Activated effector memory CD4-positive, alpha-beta T cell treated with anti-CD3 and anti-CD28 coated beads, Interleukin-2, amount 50 U/mL, for 16 hours (primary cell): ENCODE results near the gene MED13L.

Source experiments
- DNase-seq: peaks from one replicate; pipeline ENCODE4 v3.0.0-alpha.2; 2020

Gene MED13L

DNA sequence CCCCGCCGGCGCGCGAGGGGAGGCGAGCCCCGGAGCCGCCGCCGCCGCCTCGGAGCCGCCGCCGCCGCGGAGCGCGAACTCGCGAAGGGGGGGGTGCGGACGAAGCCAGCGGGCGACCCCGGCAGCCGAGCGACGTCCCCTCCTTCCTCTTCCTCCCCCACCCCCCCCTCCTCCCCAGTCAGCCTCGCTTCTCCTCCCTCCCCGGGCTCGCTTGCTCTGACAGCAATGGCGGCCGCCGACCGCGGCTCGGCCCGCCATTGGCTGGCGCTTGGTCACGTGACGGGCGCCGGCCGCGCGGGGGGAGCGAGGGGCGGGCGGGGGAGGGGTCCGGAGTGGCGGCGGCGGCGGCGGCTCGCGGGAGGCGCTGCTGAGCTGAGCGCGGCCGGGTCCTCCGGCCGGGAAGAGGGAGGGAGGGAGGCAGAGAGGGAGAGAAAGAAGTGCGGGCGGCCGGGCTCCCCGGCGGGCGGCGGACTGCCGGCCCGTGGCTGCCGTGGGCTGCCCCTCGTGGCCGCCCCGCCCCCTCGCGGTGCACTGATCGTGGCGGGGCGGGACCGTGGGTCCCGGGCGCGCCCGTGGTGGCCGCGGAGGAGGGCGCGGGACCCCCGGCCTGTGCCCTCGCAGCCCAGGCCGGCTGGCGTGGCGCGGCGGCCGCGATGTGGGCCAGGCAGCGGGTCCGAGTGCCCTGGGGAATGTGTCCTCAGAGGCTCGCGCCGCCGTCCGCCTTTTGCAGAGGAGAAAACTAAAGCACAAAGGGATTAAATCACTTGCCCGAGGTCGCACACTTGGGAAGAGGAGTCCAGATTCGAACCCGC lies at the start of gene MED13L:
Gene MED13L, minus strand, starts transcription at position 227 of the 812 bp plus-strand sequence. CDS start 562 bp downstream, outside the sequence.
- peak; percentile 96 for DNase-seq

DNA sequence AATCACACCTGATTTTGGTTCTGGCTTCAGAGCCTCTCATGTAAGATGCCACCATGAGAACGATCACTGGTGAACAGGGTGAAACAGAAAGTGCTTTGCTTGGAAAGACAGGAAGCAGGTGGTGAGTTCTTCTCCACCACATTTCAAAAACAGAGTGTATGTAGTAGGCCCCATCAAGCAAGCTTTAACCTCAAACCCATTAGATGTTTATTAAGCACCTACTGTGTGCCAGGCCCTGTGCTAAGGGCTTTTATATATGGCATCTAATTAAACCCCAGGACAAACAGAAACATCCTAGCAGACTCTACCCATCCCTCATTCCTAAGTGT lies 47.8 kb upstream of the MED13L start:
- no peak for DNase-seq

DNA sequence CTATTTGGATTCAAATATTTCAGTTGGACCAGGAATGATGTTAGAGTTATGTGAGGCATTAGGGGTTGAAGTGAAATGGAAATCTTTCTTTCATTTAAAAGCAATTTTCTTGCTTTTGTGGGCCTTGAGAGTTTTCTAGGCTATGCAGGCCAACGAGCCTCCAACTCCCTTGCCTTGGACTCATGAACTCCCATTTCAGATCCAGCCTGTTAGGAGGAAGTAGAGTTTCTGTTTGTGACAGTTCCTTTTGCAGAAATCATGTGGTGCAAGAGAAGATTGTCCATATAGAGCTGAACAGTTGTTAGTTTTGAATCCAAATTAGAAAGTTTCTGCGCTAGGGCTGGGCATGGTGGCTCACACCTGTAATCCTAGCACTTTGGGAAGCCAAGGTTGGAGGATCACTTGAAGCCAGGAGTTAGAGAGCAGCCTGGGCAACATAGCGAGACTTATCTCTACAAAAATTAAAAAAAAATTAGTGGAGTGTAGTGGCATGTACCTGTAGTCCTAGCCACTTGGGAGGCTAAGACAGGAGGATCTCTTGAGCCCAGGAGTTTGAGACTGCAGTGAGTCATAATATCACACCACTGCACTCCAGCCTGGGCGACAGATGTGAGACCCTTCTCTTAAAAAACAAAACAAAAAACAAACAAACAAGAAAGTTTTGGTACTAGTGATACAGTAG lies 47.3 kb upstream of the MED13L start:
- DNase-seq: no peak

DNA sequence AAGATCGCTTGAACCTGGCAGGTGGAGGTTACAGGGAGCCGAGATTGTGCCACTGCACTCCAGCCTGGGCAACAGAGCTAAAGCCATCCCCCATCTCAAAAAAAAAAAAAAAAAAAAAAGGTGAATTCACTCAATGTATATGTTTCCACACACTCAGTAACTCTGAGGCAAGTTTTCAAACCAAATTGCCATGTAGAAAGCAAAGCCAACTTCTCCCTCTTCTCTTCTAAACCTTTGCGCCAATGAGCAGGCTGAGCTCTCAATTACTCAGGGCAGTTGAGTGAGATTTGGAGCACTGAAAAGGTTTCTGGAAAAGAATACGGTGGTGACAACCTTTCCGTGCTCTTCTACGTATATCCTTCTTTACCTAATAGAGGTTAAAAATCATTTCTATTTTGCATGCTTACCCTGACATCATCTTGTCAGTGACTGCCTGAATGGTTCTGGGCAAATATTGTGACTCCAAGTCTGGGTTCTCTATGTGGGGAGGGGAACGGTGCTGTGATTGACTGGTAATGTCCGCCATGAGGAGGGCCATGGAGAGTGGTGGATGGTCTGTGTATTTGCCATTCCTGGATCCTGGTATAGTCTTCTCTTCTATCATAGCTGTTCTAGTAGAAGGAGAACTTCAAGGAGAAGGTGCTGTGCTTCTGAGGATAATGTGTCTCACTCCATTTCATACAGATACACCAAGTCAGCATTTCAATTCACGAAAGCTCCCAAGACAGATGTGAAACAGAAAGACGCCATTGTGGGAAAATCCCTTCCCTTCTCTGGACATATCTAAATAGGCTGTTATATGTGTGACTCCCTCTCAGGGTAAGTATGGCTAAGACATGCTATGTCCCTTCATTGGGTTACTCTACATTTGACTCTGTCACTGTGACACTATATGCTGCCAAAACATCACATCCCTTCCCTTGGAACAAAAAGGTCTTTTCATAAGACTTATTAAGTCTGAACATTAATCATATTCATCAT lies 46.2 kb upstream of the MED13L start:
- DNase-seq: no peak

DNA sequence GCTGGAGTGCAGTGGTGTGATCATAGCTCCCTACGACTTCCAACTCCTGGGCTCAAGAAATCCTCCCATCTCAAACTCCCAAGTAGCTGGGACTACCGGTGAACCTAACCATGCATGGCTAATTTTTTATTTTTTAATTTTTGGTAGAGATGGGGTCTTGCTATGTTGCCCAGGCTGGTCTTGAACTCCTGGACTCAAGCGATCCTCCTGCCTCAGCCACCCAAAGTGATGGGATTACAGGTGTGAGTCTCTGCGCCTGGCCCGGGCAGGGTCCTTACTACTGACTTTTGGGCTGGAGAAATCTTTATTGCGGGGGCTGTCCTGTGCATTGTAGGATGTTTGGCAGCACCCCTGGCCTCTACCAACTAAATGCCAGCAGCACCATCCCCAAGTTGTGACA lies 44.4 kb upstream of the MED13L start:
- DNase-seq: no peak

DNA sequence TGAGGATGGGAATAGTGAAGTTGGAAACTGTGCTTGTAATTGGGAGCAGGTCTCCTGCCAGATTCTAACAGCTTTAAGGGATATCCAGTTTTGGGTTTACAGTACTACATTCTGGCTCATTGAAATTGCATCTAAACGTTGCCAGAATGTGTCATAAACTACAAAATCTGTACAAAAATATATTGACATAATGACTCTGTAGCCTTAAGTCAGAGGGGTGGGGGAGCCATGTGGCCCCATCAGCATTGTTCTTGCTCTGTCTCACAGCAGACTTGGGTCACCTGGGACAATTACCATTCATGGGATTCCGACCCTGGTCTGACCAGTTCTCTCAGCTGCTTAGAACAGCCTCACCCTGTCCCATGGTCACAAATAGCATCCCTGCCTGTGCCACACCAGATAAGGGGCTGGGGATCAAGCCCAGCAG lies 43.3 kb upstream of the MED13L start:
- no peak for DNase-seq

DNA sequence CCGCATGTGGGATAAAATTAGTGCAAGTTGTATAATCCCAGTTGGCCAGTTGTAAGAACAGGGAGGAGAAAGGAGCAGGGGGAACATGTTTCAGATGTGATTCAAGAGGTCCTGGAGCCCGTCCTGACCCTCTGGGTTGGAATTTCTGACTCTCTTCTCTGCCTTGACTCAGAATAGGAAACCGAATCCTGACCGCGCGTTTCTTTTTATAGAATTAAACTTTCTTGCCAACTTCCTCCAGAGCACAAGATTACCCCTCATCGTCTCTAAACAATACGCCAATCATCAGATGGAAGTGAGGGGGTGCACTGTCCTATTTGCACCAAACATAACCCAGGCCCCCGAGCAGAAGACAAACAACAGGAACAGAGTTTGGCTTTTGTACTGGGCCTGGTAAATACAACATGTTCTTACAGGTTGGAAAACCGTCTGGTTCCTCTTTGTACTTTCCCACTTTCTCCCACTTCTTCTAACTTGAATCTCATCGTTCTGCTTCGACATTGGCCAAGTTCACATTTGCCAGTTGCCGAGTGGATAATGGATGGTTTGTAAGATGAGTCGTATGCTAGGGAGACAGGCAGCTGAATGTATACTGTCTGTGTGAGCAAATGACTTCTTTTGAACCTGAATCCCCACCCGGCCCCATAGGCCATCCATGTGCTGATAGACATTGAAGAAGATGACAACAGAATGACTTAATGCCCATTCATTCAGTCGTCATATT lies 42.6 kb upstream of the MED13L start:
- no peak for DNase-seq

DNA sequence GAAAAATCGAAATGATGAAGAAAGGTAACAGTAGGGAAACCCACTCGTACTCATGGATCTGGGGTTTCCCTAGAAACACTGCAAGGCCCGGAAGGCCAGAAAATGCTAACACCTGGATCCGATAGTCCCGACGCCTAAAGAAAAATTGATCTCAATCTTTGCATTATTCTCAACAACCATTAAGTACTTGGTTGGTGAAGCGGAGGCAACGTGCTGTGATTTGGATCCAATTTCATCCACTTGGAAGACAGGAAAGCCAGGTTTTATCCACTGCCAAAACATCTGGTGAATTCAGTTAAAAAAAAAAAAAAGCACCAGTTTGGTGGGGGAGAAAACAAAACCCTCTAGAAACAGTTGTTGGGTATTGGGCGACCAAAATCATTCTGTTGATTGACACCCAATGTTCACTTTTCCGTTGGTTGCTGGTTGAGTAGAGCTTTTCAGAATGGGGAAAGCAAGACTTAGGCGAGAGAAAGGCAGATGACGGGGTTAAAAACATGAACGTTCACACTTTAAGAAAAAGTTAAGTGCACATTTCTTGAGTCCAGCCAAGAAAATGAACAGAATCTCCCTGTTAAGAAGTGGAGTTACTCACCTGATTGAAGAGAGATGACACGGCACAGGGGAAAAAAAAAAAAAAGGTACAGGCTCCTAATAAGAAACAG lies 41.9 kb upstream of the MED13L start:
- no peak for DNase-seq

DNA sequence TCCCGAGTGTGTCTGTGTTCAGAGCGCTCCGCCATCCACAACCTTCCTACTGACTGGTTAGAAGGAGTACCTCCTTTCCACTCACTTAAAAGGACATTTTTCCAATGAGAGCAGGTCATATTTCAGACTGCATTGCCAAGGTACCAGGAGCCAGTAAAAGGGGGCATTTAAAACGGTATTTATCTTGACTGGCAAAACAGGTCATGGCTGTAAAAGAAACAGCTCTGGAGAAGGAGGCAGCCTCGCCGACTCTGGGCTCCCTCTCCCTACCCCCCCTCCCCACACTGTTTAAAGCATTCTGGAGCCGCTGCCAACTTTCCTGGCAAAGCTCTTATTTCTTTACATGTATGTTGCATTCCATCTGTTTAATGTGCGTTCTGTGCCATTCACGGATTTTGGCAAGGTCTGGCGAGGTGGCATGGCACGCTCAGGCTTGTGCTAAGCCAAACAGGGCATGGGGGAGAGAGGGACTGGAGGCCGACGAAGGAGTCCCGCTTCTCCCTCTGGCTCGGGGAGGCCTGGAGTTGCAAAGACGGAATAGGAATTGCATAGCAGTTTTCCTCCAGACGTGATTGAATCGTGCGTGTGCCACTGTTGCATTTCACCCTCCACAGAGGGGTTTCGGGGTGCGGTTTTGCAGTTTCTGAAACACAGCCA lies 41.2 kb upstream of the MED13L start:
- DNase-seq: no peak

DNA sequence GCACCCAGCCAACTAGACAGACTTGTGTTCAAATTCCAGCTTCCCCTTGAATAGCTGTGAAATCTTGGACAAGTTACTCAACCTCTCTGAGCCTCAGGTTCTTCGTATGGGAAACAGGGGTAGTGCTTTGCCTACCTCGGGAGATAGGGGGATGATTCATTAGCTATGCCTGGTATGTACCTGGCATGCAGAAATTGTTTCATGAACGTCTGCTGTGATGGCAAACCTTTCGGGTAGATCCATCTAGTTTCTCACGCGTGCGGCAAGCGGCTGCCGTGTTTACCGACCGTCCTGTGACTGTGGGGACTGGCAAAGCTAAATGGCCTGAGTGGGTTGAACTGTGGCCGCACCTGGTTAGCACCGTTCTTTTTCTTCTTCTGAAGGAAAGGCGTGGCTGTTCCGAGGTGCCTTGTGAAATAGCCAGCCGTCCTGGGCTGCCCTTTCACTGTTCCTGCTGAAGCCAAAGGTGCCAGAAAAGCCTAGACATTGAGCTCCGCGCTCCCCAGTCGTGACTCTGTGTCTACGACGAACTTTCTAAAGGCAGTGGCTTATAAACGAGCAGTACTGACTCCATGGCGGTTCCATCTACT lies 40.6 kb upstream of the MED13L start:
- no peak for DNase-seq

DNA sequence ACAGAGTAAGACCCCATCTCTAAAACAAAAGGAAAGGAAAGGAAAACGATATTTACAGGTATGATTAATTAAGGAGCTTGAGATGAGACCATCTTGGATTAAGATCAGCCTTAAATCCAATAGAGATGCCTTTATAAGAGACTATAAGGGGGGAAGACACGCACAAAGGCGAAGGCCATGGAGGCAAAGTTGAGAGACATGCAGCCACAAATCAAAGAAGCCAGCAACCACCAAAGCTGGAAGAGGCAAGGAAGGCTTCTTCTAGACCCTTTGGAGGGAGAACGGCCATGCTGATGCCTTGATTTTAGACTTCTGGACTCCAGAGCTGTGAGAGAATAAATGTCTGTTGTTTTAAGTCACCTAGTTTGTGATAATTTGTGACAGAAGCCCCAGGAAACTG lies 39.6 kb upstream of the MED13L start:
- DNase-seq: no peak

DNA sequence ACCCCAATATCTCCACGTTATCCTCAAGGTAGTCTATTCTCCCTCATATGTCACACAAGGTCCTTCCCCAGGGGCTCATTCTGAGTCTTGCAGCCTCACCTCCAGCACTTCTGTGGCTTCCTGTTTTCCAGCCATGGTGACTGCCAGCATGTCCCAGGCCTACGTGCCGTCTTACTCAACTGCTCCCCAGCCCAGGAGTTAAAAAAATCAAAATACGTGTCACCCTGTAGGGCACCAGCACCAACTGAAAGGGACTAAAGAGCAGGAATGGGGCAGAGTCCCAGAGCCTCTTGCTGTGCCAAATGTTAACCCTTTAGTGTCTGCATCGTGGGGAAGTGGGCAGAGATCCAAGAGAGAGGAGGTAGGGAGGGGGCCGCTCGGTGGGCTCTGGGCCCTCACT lies 37.0 kb upstream of the MED13L start:
- no peak for DNase-seq

DNA sequence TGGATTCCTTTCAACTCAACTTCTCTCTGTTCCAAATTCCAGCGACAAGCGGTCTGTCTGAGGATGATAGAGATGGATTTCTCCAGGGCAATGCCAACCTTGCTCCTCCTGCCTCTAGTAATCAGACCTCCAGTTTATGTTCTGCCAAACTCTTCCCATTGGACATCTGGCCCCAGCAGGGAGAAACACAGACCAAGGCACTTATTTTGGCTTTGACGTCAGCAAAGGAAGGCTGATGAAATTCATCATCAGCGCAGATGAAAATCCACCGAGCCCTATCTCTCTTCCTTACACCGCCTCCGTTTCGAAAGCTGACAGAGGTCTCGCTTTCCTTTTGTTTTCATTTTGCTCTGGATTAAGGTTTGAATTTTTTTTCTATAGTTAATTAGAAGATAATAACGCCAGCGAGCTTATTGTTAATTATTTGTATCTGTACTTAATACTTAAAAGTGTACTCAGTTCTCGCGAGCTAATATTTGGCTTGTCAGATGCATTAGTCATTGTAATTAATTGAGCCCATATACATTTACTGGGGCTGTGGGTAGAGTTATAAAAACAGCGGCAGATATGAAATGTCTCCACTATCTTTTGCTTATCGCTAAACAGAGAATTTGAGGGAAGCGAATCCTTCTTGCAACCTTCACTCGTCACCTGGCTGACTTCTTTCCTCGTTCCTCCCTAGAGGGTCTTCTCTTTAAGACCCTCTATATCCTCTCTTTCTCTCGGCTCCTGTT lies 35.9 kb upstream of the MED13L start:
- no peak for DNase-seq

DNA sequence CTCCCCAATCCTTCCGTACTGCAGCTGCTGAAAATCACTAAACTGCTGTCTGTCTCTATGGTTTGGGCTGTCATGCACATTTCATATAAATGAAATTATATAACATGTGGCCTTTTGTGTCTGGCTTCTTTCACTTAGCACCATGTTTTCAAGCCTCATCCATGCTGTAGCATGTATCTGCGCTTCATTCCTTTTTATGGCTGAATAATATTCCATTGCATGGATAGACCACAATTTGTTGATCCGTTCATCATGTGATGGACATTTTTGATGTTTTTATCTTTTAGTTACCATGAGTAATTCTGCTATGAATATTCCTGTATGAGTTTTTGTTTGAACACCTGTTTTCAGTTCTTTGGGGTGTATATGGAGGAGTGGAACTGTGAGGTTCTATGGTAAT lies 32.6 kb upstream of the MED13L start:
- no peak for DNase-seq

DNA sequence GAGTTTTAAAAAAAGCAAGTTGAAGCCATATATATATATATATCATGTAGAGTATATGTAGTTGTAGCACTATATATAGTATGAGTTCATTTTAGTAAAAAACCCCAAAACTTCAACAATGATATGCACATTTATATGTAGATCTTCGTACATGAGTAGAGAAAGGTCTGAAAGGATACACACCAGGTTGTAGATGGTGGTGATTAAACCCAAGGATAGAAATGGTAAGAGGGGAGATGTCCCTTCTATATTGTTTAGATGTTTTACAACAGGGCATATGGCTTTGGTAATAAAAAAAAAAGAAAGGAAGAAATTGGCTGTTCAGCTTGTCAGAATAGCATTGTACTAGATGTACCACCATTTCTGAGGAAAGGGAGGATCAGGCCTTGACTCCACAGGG lies 31.9 kb upstream of the MED13L start:
- no peak for DNase-seq

DNA sequence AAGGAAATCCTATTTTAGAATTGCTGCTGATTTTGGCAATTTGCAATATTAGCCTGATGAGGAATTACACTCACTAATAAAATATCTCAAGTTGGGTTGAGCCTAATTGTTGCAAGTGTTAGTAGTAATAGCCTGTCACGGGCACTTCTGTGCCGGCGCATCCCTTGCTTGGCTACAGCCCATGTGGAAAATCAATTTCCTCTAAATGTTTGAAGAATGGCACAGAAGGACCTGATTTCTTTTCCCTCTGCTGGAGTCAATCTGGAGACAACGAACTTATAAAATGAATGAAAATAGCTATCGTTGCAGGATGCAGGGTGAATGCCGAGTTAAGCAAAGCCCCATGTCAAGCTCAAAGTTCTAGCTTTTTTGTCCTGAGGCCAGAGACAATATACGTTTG lies 31.2 kb upstream of the MED13L start:
- no peak for DNase-seq

DNA sequence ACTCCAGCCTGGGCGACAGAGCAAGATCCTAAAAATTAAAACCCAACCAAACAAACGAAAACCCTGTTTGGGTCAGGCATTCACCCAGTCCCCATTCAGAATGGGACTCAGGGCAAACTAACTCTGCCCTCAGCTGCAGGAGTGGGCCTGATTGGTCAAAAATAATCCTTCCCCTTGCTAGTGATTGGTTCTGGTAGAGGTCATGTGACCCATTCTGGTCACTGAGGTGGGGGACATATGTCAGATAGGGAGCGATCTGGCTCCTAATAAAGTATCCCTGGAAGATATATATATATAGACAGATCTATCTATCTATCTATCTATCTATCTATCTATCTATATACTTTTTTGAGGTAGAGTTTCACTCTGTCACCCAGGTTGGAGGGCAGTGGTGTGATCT lies 29.5 kb upstream of the MED13L start:
- DNase-seq: no peak

DNA sequence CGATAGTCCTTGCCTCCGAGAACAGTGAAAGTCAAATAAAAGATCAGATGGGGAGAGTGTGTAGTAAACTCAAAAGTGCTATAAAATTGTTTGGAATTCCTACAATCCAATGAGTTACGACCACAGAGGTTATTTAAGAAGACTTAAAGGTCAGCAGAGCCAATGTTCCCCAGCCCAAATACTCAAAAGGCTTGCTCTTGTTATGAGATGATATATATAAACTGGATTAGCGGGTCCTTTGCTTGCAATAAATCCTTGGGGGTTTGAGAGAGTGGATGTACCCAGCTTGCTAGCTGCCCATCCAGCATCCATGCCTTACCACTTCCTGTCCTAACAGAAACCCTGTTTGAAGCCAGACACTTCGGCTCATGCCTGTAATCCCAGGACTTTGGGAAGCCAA lies 29.0 kb upstream of the MED13L start:
- no peak for DNase-seq

DNA sequence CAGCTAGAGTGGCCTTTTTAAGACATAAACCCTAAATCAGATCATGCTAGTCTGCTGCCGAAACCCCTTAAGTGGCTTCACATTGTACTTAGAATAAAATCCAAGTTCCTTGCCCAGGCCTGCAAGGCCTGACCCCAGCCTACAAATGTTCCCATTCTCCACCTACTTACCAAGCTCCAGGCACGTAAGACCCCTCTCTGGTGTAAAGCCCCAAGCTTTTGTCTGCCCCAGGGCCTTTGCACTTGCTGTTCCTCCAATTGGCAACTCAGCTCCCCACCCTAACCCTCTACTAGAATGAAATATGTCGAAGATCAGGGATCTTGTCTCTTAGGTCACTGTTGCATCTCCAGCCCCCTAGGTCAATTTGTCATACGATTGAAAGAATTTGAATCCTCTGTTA lies 27.1 kb upstream of the MED13L start:
- DNase-seq: no peak

DNA sequence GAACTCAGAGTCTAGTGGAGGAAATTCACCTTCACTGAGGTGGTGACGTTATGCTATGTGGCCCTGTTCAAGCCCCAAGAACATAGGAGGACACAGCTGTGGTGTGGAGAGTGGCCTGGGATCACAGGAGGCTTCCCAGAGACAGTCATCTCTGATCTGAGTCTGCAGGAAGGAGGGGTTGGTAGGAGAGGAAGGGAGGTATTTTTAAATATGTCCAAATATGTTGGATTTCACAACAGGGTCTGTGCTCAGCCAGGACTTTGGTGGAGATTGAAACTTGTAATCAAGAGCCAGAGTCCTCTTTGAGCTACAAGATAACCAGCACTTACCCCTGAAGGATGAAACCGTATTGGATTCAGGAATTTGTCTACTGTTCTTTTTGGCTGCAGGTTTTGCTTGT lies 26.4 kb upstream of the MED13L start:
- DNase-seq: no peak

DNA sequence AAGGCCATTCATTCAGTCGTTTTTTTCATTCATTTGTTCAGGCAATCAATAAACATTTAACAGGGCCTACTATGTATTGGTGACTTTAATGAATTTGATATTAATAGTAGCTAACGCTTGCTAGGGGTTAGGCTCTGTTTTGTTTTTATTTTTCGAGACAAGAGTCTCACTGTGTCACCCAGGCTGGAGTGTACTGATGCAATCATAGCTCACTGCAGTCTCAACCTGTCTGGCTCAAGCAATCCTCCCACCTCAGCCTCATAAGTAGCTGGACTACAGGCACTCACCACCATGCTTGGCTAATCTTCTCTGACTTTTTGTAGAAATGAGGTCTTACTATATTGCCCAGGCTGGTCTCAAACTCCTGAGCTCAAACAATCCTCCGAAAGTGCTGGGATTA lies 25.6 kb upstream of the MED13L start:
- DNase-seq: no peak
